Stimulated activated CD8-positive, alpha-beta memory T cell treated with anti-CD3 and anti-CD28 coated beads, Interleukin-15, amount 100 ng/mL, for 1 hour (primary cell): ENCODE data around the gene GREM2.

Experiments used
- DNase-seq: peaks from one replicate; pipeline ENCODE4 v3.0.0-alpha.2; 2020; ENCODE audit warnings: low read depth

GREM2 gene

DNA sequence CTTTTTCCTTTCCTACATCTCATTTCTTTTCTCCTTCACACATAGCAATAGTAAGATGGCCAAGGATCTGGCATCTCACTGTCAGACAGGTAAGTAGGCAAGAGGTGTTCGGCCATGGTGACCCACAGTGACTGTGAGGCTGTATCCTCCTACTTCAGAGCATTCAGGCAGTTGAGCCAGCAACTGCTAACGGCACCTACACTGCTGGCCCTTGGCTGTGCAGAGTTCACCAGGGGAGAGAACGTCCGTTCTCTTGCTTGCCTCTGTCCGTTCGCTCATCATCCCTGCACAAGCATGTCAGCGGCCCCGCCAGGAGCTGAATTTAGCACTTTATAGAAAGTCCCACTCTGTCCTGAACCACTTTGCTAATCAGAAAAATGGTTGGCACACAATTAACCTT, 113.6 kb downstream of the GREM2 start:
- DNase-seq = no peak

DNA sequence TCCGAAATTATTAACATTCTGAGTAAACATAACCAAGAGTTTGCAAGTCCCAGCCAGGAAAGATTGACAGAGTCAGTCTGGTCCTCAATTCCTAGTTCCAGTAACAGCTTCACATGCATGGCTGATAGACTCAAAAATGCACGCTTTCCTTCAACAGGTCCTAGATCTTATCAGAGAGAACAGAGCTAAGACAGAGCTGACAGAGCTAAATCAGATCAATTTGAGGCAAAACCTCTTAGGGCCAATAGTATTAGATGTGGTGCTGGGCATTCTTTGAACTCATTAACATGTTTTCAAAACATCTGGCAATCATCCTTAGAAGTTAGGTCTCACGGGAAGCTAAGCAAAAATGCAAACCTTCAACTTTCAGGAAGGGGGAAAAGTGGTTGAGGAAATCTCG, 114.0 kb downstream of the GREM2 start:
- DNase-seq = no peak

DNA sequence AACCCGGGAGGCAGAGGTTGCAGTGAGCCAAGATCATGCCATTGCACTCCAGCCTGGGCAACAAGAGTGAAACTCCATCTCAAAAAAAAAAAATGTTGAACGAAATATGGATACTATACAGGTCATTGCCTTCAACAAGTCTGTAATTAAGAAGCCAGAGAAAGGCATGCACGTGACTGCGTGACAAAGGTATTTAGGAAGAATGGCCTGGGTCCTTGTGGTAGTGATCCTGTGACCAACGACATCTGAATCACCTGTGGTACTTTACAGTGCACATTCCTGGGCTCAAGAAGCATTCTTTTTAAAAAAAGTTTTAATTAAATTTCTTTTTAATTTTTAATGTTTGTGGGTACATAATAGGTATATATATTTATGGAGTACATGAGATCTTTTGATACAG, 115.0 kb downstream of the GREM2 start:
- DNase-seq = no peak

DNA sequence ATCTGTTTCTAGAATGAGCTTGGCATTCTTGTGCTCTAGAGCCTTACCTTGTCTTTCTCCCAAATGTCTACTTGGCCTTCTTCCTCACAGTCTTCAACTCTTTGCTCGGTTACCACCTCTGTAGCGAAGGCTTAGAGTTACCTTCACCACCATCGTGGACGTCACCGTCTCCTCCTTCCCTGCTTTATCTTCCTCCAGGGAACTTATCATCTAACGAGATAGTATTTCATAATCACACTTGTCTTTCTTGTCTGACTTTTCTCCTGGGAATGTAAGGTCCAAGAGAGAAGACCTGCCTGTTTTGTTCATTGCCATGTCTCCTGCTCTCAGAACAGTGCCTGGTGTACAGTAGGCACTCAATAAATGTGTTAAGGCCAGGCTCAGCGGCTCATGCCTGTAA, 115.6 kb downstream of the GREM2 start:
- DNase-seq = no peak

DNA sequence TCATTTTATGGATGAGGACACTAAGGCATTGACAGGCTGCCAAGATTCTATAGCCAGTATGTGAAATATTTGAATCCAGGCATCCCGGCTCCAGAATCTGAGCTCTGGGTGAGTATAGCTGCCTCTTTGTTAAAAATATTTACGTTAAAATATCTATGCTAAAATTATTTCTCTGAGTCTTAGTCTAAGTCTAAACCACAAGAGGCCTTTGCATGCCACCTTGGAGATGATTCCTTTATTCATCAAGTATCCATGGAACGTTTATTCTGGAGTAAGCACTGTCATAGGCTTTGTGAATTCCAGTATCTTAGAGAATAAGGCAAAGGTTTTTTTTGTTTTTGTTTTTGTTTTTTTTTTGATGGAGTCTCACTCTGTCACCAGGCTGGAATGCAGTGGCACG, 116.4 kb downstream of the GREM2 start:
- DNase-seq = no peak

DNA sequence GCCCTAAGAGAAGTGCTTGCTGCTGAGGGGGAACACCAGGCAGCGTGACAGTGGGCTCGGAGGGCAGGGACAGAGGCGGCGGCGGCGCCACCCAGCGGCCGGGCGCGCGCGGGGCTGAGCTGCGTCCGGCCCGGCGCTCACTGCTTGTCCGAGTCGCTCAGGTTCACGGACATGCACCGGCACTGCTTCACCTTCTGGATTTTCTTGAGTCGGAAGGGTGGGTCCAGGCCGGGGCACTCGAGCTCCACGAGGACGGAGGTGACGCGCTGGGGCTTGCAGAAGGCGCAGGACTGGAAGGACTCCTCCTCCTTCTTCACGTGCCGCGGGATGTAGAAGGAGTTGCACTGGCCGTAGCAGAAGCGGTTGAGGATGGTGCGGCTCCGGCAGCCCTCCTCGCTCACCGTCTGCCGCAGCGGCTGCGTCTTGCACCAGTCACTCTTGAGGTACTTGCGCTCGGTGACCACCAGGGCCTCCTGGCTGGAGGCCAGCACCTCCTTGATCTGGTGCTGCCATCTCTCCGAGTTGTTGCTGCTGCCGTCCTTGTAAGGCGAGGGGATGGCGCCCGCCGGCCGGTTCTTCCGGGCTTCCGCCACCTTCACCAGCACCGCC, 119.0 kb downstream of the GREM2 start:
- DNase-seq = no peak

DNA sequence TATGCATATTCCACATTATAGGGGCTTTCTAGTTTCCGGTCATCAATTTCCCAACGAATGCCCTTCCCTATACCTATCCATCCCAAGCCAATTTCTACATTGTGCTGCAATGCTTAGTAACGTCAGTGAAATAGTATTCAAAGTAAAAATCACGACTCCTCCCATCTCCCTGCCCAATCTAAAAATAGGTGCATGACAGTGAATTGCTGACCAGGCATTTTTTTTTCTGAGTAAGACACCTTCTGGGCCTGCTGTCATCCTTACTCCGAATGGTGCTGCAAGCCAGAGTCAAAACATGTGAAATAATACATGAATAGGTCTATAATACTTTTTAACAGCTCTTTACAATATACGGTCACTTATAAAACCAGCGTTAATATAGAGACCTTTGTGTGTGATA, 120.2 kb downstream of the GREM2 start:
- no peak for DNase-seq

DNA sequence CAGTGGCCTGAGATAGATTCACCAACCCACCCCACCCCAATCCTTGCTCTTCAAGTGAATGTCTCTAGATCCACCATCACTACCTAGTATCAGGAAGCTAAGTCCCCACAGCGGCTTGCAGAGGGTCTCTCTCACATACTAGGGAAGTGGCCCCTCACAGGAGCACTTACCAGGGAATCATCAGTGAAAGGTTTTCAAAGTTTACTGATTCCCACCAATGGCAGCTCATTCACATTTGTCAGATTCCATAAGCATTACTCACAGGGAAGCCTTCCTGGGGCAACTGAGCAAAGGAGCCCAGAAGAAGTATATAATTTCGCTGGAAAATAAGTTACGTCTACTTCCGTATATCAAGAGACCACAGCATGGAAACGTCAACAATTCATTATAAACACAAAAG, 120.8 kb downstream of the GREM2 start:
- DNase-seq = no peak

DNA sequence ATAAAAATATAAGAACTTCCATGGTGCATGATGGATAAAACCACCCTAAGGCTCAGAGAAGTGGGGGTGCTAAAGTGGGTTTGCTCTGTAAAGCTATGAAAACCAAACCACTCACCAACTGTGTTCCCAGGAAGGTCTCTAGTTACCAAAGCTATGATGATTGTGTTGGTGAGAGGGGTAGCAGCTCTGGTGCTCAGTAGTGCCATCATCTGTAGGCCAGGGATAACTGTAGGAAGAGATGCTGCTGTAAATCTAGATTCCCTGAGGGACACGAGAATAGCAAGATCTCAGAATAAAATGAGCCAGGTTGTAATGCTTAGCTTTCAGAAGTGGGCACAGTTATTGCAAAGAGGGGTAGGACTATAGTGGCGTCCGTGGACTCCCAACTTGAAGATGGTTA, 124.5 kb downstream of the GREM2 start:
- no peak for DNase-seq

DNA sequence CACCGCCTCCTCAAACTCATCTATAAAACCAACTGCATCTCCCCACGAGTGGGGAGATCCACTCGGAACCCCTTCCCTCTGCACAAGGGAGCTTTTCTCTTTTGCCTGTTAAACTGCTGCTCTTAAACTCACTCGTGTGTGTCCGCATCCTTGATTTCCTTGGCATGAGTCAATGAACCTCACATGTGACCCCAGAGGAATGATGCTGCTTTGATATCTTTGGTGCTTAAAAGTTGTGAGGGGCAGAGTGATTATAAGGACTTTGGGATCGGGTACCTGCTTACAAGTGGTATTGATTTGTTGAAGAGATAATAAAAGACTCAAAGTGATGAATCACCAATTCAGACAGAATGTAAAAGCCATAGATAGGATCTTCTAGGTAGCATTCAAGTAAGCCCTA, 125.3 kb downstream of the GREM2 start:
- DNase-seq = no peak

DNA sequence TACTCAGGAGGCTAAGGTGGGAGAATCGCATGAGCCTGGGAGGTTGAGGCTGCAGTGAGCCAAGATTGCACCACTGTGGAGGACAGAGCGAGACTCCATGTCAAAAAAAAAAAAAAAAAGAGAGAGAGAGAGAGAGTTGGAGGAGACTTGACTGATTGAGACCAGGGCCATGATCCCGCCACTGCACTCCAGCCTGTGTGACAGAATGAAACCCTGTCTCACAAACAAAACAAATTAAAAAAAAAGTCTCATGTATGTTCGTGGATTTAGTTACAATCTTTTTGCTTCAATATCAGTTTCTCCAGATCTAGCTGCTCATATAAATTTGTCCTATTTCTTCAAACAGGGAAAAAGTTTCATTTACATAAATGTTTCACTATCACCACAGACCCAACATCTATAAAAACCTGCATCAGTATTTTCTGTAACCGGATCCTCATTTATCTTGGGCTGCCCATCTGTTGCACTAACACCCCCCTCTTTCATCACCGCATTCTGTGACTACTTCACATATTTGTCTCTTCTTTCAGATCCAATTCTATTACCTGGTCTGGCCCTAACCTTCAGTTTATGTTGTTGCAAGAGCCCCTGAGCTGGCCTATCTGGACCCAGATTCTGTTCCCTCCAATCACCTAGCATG, 127.0 kb downstream of the GREM2 start:
- no peak for DNase-seq

DNA sequence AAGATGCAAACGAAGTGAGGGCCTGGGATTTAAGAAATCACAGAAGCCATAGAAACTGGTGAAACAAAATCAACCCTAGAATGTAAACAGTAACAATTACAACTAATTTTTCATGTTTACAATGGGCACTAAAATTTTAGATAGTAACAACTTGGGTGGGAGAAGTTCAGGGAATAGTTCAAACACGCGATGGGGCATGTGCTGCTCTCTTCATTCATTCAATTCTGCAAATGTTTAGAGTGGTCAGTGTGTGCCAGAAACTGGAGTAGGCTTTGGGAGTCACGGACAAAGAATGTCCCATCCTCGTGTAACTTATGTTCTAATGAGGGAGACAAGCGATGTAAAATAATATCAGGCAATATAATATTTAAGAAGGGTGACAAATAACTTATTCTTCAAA, 133.4 kb downstream of the GREM2 start:
- DNase-seq = no peak

DNA sequence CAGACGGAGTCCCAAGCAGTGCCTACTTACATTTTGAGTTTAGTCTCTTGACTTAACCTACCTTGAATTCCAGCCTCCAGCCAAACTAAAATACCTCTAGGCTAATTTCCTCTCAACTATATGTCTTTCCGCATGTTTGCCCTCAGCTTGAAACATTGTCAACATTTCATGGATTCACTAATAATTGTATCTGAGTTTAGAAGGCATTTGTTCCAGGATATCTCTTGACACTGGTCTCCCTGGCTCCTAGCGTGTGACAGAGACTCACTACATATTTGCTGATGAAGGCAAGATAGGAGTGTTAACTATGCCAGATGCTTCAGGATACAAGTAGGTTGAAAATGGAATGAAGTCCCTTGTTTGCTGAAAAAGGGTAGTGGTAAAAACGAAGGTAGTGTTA, 136.1 kb downstream of the GREM2 start:
- no peak for DNase-seq

DNA sequence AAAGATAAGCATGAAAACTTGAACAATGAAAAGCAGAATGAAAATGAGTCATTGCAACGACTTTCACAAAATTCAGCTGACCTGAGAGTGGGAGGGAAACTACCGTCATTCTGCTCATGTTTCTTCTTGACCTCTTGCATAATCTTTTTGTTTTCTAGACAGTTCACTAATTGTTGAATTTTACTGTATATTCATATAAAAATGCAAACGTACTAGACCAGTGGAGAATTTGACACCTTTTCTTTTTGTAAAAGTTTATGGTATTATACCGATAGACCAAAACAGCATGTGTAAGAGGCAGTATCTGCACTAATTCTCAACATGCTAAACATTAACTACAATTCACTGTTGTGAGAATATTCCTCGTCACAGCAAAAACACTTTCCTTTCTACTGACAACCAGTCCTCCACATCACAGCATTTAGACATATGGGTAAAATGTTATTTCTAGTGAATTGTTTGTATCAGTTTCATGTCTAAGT, 137.8 kb downstream of the GREM2 start:
- no peak for DNase-seq

DNA sequence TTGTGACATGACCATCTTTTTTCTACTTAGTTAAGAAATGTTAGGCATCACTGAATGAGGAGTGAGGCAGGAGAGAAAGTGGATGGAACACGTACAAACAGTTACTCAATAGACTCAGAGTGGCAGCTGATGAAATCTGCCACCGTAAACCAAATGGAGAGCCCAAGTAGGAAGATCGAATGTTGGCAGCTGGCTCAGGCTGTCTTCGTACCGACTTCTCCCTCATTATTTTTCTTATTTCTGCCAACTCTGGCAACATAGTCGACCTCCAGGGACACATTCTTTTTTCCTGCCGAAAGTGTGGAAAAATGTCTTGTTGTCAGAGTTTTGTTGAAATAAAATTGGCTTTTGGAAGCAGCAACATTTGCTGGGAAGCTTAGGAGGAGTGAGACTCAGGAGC, 143.3 kb downstream of the GREM2 start:
- no peak for DNase-seq

DNA sequence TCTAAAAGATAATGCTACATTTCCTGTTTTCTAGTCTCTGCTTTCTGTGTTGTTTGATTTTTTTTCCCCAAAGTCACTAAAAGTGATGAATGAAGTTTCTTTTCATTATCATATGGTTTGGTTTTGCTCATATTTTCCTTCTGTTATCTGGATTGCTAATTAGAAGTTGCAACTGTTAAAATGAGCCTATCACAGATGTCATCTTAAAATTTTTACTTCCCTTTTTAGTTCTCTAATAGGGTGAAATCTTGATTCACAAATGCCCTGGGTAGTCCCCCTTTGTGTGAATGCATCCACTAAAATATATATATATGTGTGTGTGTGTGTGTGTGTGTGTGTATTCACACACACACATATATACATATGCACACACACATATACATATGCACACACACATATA, 144.1 kb downstream of the GREM2 start:
- DNase-seq = no peak

DNA sequence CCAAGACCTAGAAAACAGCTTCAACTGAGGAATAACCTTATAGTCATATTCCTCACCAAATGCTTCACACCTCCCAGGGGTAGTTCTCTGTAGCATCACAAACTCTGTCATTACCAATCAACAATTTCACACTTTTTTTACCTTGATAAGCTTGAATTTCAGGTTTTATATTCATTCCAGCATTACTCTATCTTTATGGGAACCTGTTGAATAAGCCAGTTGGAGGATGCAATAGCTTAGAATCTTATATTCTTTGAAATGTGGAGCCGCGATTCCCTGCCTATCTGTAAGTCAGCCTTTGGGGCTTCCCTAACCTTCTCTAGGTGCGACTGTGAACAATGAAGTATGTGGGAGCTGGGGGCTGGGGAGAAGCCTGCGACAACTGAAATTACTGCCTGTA, 145.4 kb downstream of the GREM2 start:
- no peak for DNase-seq

DNA sequence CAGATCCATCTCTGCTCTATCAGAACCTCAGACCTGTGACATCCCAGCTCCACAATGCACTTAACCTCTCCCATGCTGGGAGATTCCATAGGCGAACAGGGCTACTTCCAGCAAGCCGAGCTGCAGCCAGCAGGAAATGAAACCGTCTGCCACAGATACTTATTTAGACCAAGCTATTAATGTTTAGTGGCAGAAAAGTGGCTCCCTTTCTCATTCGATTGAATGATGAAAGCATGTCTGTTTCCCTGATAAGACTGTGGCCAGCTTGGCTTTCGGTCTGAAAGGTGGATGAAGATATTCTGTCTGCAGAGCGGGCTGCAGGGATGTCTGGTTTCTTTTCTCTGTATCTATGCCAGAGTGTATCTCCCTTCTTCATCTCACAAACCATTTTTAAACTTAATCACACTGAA, 146.4 kb downstream of the GREM2 start:
- DNase-seq = no peak

DNA sequence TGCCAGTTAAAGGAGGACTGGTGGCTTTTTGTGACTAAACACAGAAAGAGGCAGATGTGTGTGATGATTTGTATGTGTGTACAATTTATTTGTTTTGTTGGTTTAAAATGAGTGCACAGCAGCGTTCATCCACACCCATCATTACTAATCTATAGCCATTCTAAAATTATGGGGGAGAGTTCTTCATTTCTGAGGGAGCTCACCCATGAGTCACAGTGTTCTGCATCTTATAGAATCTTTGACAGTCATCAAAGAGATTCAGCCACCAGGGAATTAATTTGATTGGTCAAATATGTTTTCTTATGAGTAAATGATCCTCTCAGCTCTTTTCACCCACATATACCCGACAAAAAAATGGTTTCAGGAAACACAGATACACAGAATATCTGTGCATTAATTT, 147.9 kb downstream of the GREM2 start:
- no peak for DNase-seq

DNA sequence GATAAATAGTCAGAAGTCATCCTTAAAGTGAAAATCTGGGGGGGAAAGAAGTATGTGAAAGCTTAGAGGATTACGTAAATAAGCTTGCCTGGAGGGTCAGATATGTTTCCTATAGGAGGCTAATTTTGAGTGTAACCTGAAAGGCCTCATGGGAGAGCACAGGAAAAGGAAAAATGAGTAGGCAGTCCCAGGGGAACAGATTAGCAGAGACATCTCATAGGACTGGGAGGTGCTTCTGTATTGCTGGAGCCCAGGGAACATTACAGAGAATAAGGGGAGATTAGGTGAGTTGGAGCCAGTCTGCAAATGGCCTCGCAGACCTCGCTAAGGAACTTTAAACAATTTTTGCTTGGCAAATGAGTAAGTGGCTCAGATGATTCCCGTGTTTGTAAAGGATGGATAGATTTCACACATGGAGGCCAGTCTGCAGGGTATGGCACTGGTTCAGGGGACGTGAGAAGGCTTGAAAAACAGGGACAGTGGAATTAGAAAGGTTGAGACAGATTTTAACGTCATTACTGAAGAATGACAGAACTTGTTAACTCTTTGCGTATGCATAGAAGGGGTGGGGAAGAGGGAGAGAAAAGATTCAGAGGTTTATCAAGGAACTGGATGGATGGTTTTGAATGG, 149.1 kb downstream of the GREM2 start:
- DNase-seq = no peak

DNA sequence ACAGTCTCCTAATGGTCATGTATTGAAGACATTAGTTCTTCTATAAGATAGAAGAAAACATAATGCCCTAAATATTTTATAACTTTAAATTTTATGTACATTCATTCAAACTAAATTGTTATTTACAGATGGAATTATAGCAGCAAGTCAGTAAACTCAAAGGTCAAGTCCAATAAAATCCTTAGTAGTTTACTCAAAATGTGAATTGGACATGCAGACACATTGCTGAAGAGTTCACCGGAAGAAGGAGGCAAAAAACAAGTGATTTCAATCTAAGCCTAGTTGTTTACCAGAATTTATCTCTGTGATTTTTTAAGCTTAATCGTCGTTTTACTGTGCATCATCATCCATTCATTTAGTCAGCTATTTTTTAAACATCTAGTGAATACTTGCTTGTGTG, 149.7 kb downstream of the GREM2 start:
- DNase-seq = no peak

DNA sequence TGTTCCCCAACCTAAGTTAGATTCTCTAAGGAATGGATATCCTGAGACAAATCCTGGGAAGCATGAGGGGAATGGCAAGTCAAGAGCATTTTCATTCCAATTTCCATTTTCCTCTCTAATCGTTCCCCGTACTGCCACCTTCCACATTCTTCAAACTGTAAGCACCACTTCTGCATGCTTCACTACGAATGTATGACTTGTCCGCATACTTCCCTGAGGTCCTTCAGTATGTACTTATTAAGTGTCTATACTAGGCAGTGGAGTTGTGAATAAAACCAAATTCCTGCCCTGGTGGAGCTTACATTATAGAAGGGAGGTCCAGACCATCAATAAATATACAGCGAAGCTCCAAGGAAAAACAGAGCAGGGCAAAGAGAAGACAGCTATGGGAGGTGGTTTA, 154.8 kb downstream of the GREM2 start:
- DNase-seq = no peak

DNA sequence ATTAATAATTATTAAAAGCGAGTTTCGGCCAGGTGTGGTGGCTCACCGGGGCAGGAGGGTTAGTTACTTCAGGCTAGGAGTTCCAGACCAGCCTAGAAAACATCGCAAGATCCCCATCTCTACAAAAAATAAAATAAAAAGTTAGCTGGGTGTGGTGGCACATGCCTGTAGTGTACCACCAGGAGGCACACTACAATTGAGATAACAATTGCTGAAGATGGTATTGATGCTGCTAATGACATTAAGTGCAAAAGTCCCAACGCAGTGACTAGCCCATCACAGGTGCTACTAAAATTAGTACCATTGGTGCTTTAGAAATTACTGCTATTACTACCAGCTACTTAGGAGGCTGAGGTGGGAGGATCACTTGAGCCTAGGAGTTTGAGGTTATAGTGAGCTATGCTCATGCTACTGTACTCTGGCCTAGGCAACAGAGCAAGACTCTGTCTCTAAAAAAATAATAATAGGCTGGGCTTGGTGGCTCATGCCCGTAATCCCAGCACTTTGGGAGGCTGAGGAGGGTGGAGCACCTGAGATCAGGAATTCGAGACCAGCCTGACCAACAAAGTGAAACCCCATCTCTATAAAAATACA, 156.6 kb downstream of the GREM2 start:
- DNase-seq = no peak
